NCI-H510A treated with DMSO at 0.1 percent for 48 hours (cell line): Measurements from ENCODE around the gene FRMD5.

Experiments used
- DNase-seq: peaks from one replicate; lab custom pipeline; 2025; lab: John Stamatoyannopoulos, UW

Gene FRMD5

GRCh38 chr15:44160796-44161195, 34.3 kb downstream of the FRMD5 start:
- no peak for DNase-seq

- no peak for DNase-seq
Measured at GRCh38 chr15:44159492-44159891, 35.6 kb downstream of the FRMD5 start.

GRCh38 chr15:44158111-44158510, 37.0 kb downstream of the FRMD5 start:
- no peak for DNase-seq

DNA sequence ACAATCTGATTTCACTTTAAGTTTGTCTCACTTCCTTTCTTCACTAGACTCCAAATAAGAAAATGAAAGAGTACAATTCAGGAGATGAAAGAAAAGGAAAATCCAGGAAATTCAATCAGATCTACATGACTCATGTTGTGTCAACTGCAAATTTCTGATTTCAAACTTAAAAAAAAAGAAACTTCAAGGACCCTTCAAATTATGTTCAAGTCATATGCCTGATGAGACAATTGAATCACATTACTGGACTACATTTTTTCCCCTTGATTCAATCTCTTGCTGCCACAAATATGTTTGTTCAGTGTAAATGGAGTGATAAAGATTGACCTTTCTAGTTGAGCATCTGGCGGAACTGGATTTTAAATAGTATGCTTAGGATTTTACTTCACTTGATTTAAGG, 37.4 kb downstream of the FRMD5 start:
- no peak for DNase-seq

DNA sequence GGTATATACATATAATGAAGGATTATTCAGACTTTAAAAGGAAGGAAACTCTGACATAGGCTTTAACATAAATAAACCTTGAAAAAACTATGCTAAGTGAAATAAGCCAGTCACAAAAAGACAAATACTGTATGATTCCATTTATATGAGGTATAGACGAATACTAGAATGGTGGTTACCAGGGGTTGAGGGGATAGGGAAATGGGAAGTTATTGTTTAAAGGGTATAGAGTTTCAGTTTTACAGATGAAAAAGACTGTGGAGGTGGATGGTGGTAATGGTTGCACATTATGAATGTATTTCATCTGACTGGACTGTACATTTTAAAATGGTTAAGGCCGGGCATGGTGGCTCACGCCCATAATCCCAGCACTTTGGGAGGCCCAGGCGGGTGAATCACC, 41.7 kb downstream of the FRMD5 start:
- DNase-seq, result no peak

DNA sequence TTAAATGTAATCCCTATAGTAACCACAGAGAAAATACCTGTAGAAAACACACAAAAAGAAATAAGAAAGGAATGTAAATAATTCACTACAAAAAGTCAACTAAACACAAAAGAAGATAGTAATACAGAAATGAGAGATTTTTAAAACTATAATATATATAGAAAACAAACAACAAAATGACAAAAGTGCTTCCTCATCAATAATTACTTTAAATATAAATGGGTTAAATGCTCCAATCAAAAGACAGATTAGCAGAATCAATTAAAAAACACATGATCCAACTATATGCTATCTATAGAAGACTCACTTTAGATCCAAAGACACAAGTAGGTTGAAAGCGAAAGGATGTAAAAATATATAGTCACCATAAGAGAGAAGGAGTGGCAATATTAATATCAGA, 45.8 kb downstream of the FRMD5 start:
- no peak for DNase-seq

DNA sequence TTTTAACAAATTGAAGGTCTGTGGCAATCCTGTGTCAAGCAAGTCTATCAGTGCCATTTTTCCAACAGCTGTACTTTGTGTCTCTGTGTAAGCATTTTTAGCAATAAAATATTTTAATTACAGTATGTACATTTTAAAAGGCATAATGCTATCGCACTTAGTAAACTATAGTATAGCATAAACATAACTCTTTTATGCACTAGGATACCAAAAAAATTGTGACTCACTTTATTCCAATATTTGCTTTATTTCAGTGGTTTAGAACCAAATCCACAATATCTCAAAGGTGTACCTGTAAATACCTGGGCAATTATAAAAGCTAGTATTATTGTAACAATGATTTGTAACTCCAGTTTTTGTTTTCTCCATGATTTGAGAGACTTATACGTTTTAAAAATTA, 46.5 kb downstream of the FRMD5 start:
- no peak for DNase-seq

- DNase-seq, result no peak
Measured at GRCh38 chr15:44147636-44148035, 47.4 kb downstream of the FRMD5 start.

GRCh38 chr15:44145495-44145894, 49.6 kb downstream of the FRMD5 start:
- no peak for DNase-seq

DNA sequence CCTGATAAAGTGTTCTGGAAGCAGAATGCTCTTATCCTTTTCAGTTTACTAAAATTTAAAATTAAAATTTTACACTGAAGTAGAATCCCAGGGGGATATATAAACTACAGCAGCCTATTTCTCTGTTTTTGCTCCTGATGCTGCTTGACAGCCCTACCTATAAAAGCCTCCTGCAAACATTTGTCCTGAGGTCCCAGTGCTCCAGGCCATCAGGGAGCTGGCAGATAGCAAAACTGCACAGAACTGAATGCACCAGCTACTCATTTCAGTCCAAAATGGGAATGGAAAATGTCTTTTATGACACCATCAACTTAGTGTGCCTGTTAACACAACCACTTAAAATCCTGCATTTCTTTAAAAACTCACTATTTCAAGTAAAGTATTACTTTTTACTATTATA, 50.1 kb downstream of the FRMD5 start:
- DNase-seq, result no peak

DNA sequence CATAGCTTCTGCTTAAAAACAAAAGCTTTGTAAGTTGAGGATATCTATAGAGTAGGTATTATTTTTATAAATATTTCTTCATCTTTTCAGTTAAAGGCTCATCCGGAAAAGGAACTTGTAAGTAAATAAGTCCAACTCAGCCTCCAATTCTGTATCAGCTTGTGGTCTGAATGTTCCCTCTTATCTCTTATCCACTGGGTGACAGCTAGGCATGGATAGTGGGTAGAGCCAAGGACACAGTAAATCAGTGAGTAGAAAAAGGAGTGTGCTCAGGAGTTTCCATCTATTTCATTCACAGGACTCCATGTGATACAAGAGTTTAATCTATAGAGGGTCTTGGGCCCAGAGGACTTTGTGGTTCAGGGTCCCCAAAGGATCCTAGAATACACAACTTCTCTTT, 50.9 kb downstream of the FRMD5 start:
- DNase-seq, result no peak

- no peak for DNase-seq
Measured at GRCh38 chr15:44137750-44138149, 57.3 kb downstream of the FRMD5 start.

GRCh38 chr15:44136991-44137477, 58.0 kb downstream of the FRMD5 start:
- no peak for DNase-seq

DNA sequence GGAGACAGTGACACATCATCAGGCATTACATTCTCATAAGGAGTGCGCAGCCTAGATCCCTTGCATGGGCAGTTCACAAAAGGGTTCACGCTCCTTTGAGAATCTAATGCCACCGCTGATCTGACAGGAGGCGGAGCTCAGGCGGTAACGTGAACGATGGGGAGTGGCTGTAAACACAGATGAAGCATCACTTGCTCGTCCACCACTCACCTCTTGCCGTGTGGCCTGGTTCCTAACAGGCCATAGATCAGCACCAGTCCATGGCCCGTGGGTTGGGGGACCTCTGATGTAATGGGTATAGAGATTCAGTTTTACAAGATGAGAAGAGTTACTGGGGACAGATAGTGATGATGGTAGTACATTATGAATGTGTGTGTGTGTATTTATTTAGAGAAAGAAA, 63.0 kb downstream of the FRMD5 start:
- DNase-seq, result no peak

- DNase-seq, result no peak
Measured at GRCh38 chr15:44130778-44131177, 64.3 kb downstream of the FRMD5 start.

DNA sequence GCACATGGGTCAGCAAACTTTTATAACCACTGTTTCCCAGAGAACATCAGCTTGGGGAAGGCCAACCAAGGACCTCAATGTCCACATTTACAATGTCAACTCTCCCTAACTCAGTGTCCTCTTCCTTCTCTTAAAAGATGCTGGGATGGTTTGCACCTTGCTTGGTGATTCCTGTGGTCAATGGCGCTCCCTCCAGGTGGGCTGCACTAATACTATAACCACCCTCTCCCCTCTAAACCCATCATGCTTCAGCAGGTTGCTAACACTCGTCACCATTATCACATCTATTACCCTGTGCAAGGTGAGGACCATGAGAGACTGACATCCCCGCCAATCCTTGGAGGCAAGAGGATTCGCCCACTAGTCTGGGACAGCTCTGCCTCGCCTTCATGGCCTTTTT, 65.2 kb downstream of the FRMD5 start:
- no peak for DNase-seq

DNA sequence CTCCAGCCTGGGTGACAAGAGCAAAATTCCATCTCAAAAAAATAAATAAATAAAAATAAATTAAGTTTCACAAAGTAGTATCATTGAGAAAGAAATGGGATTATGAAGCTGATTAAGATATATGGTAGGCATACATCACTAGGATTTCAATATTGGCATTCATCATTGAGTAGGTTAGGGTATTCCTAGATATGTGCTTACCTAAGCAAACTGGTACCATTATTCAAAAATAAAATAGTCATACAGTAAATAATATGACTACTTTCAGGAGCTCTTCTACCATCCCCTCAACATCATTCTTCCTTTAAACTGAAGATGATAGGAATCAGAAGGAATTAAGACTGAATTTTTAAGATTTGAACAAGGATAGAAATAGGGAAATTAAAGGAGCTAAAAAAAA, 66.6 kb downstream of the FRMD5 start:
- DNase-seq, result no peak

DNA sequence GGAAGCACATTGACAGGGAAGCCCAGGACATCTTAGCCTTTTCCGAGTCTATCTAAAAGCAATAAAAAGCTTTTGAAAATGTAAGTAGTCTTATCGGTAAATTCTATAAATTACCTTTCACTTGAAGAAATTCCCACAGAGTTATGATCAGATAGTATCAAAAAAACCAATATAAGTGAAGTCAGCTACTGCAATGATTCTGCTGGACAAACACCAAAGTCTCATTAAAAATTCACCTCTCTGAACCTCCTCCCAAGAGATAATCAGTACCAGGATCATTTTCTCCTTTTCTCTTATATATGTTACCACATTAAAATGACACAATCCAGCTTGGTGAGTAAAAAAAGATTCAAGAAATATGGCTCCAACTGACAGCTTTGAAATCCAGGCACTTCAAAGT, 69.2 kb downstream of the FRMD5 start:
- DNase-seq, result no peak

- no peak for DNase-seq
Measured at GRCh38 chr15:44102675-44103254, 92.3 kb downstream of the FRMD5 start.

DNA sequence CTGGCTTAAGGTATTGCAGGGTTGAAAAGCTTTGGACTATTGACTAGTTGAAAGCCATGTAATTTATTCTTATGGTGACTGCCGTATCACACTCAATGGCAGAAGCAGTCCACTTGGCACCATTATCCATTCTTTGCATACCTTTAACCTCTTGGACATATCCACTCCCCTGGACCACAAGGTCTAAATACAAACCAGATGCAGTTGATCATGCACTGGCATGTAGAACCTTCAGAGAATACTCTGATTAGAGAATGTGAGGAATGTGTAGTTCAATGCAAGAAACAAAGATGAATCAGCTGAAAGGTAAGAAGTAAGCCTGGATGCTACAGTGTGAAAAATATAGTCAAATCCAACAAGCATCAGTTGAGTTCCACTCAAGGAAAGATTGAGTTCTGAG, 93.1 kb downstream of the FRMD5 start:
- no peak for DNase-seq

GRCh38 chr15:44101286-44101685, 93.8 kb downstream of the FRMD5 start:
- no peak for DNase-seq

GRCh38 chr15:44099671-44100070, 95.4 kb downstream of the FRMD5 start:
- no peak for DNase-seq

GRCh38 chr15:44097552-44097951, 97.5 kb downstream of the FRMD5 start:
- DNase-seq, result no peak

DNA sequence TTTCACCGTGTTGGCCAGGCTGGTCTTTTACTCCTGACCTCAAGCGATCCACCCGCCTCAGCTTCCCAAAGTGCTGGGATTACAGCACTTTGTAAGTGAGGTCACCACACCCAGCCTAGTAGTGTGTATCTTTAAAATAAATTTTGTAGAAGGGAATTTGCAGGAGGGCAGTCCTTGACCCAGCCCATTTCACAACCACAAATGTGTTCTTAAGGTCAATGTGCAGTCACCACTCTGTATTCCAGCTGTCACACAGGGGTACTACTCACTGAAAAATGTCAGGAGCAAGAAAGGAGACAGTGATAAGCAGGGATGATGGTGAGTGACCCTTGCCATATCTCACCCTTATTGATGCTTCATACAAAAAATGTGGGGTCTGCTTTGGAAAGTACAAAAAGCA, 98.5 kb downstream of the FRMD5 start:
- DNase-seq, result no peak

DNA sequence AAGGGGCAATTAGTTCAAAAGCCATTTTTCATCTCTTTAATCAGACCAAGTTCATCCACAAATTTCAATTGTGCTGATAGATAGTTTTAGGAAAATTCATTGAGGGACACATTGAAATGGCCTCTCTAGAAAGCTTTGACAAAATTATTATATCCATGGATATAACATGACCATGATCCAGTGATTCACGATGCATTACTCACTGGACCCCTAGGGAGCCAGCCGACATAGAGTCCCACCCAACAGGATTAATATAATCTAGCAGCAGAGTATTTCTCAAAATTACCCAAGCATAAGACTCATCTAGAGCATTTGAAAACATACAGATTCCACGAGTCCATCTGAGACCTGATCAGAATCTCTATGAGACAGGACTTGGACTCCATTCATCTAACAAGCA, 100.3 kb downstream of the FRMD5 start:
- no peak for DNase-seq
